H1 (cell line): ENCODE measurements around the gene GOLGA6L10. TPM values are rescaled to one million over a fixed set of nuclear protein-coding genes. Genes with fewer than 3 reads are reported as not detected.
A peak's percentile ranks its signal among the peaks of the same experiment; 100 is the strongest.

Experiments used
- CTCF ChIA-PET: fragments of 300-600 bp; sonication (Branson Sonifier 250); formaldehyde crosslinking; loops from one replicate; lab custom pipeline; 2021; ENCODE audit not compliant: partially characterized antibody; lab: Charles Lee
- POLR2A ChIA-PET: fragments of 300-600 bp; sonication (Branson Sonifier 250); formaldehyde crosslinking; loops from one replicate; lab custom pipeline; 2021; ENCODE audit warnings: inconsistent platforms; ENCODE audit not compliant: partially characterized antibody; lab: Charles Lee
- DNase-seq, 2 experiments: peaks; one replicate each; pipeline versions ENCODE4 v3.0.0 to v3.0.0-alpha.2; 2010 to 2022; ENCODE audit warnings: low spot score in 2 of 2, low read depth in 1 of 2, mixed read lengths in 1 of 2
- FAIRE-seq: peaks from 2 replicates; lab custom pipeline; 2011; peaks lifted over from hg19 to GRCh38; lab: Jason Lieb, UNC
- H2AFZ ChIP-seq: 2 replicates; pipeline ENCODE4 v1.8.1; 2012; ENCODE audit warnings: low read length, inconsistent platforms
- H2AK5ac ChIP-seq: 2 replicates; pipeline ENCODE4 v1.6.1; 2013; ENCODE audit warnings: low read depth, low read length
- H2BK120ac ChIP-seq: replicated peaks from 2 replicates; pipeline ENCODE3; 2013; ENCODE audit warnings: low read depth, low read length, inconsistent platforms
- H2BK12ac ChIP-seq: 2 replicates; pipeline ENCODE4 v1.6.1; 2013; ENCODE audit warnings: low read depth, low read length
- H2BK15ac ChIP-seq: 2 replicates; pipeline ENCODE4 v1.6.1; 2013; ENCODE audit warnings: low read length
- H2BK20ac ChIP-seq: 2 replicates; pipeline ENCODE4 v1.6.1; 2013; ENCODE audit warnings: low read length
- H2BK5ac ChIP-seq: 2 replicates; pipeline ENCODE4 v1.6.1; 2013; ENCODE audit warnings: low read depth, low read length
- H3K14ac ChIP-seq: 2 replicates; pipeline ENCODE4 v1.6.1; 2013; ENCODE audit warnings: inconsistent platforms; ENCODE audit not compliant: insufficient read length
- H3K18ac ChIP-seq: 2 replicates; pipeline ENCODE4 v1.6.1; 2013; ENCODE audit warnings: low read length; ENCODE audit errors: extremely low read depth
- H3K23ac ChIP-seq: 2 replicates; pipeline ENCODE4 v1.6.1; 2013; ENCODE audit warnings: inconsistent platforms; ENCODE audit not compliant: insufficient read length
- H3K23me2 ChIP-seq: 2 replicates; pipeline ENCODE4 v1.6.1; 2013; ENCODE audit warnings: low read depth, low read length
- H3K27ac ChIP-seq: 2 replicates; pipeline ENCODE4 v1.6.1; 2011; ENCODE audit warnings: low read depth, low read length, inconsistent platforms
- H3K27me3 ChIP-seq, 4 experiments: replicated peaks in 1 of 4; 1 replicate in 1 of 4; 2 replicates in 3 of 4; pipeline versions ENCODE4 v1.6.1 to v1.8.1; 2011 to 2013; ENCODE audit warnings: low read length in 3 of 4, mild to moderate bottlenecking in 3 of 4, inconsistent platforms in 2 of 4, mixed read lengths in 2 of 4, moderate library complexity in 1 of 4; ENCODE audit not compliant: control insufficient read depth in 3 of 4, insufficient read depth in 3 of 4; ENCODE audit errors: extremely low read depth in 1 of 4
- H3K36me3 ChIP-seq, 4 experiments: 2 replicates each; pipeline versions ENCODE4 v1.6.1 to v1.8.1; 2011 to 2013; ENCODE audit warnings: mild to moderate bottlenecking in 4 of 4, low read length in 3 of 4, moderate library complexity in 2 of 4, control low read depth in 1 of 4, inconsistent platforms in 1 of 4; ENCODE audit not compliant: insufficient read depth in 4 of 4, control insufficient read depth in 2 of 4
- H3K4ac ChIP-seq: replicated peaks from 2 replicates; pipeline ENCODE3; 2013; ENCODE audit warnings: low read length, low read depth, mixed read lengths, inconsistent platforms; ENCODE audit not compliant: insufficient read length
- H3K4me1 ChIP-seq, 4 experiments: replicated peaks in 1 of 4; 1 replicate in 1 of 4; 2 replicates in 3 of 4; pipeline versions ENCODE4 v1.6.1 to v1.8.1; 2011 to 2013; ENCODE audit warnings: low read length in 3 of 4, inconsistent platforms in 2 of 4, mixed read lengths in 1 of 4; ENCODE audit not compliant: insufficient read depth in 4 of 4, control insufficient read depth in 3 of 4
- H3K4me2 ChIP-seq, 2 experiments: 2 replicates each; pipeline versions ENCODE4 v1.6.1 to v1.8.1; 2011 to 2013; ENCODE audit warnings: low read depth in 2 of 2, low read length in 2 of 2, control low read depth in 1 of 2, inconsistent platforms in 1 of 2, mild to moderate bottlenecking in 1 of 2; ENCODE audit not compliant: insufficient read depth in 1 of 2
- H3K4me3 ChIP-seq, 4 experiments: fragments of 200-600, 300-600 bp in 1 of 4; sonication (generic), shearing (Covaris generic), sonication (Bioruptor Twin) in 1 of 4; 2 replicates each; pipeline versions ENCODE4 v1.5.1 to v1.8.1; 2011 to 2016; ENCODE audit warnings: low read length in 4 of 4, low read depth in 3 of 4, control low read depth in 2 of 4, inconsistent platforms in 2 of 4, mild to moderate bottlenecking in 2 of 4, mixed read lengths in 1 of 4, moderate library complexity in 1 of 4; ENCODE audit not compliant: insufficient read depth in 2 of 4; ENCODE audit errors: extremely low read depth in 1 of 4
- H3K56ac ChIP-seq: replicated peaks from 2 replicates; pipeline ENCODE3; 2013; ENCODE audit warnings: low read depth, mild to moderate bottlenecking, mixed read lengths, low read length, inconsistent platforms; ENCODE audit not compliant: insufficient read length
- H3K79me1 ChIP-seq: 2 replicates; pipeline ENCODE4 v1.6.1; 2013; ENCODE audit warnings: low read depth, low read length, control low read depth
- H3K79me2 ChIP-seq, 2 experiments: 2 replicates each; pipeline versions ENCODE4 v1.6.1 to v1.8.1; 2012 to 2013; ENCODE audit warnings: low read length in 2 of 2, mild to moderate bottlenecking in 2 of 2, inconsistent platforms in 1 of 2; ENCODE audit not compliant: insufficient read depth in 2 of 2, control insufficient read depth in 1 of 2
- H3K9ac ChIP-seq, 4 experiments: replicated peaks in 1 of 4; 1 replicate in 1 of 4; 2 replicates in 3 of 4; pipeline versions ENCODE4 v1.6.1 to v1.8.1; 2011 to 2013; ENCODE audit warnings: low read depth in 3 of 4, low read length in 3 of 4, control low read depth in 2 of 4, mild to moderate bottlenecking in 2 of 4, moderate library complexity in 2 of 4, inconsistent platforms in 1 of 4; ENCODE audit errors: extremely low read depth in 1 of 4
- H3K9me3 ChIP-seq, 2 experiments: 2 replicates each; pipeline versions ENCODE4 v1.6.1 to v1.8.1; 2012 to 2013; ENCODE audit warnings: mild to moderate bottlenecking in 2 of 2, moderate library complexity in 2 of 2, control low read depth in 1 of 2, inconsistent platforms in 1 of 2, low read depth in 1 of 2, low read length in 1 of 2, mixed read lengths in 1 of 2; ENCODE audit not compliant: insufficient read depth in 2 of 2
- H4K20me1 ChIP-seq, 2 experiments: replicated peaks in 1 of 2; 2 replicates each; pipeline versions ENCODE3 to v1.8.1; 2011 to 2013; ENCODE audit warnings: inconsistent platforms in 2 of 2, low read length in 2 of 2, mild to moderate bottlenecking in 1 of 2; ENCODE audit not compliant: insufficient read depth in 2 of 2, control insufficient read depth in 1 of 2
- H4K5ac ChIP-seq: 2 replicates; pipeline ENCODE4 v1.6.1; 2013; ENCODE audit warnings: low read length, low read depth, mixed read lengths, inconsistent platforms; ENCODE audit not compliant: insufficient read length
- H4K8ac ChIP-seq: 2 replicates; pipeline ENCODE4 v1.8.0; 2013; ENCODE audit warnings: mild to moderate bottlenecking, moderate library complexity, low read length, inconsistent platforms; ENCODE audit not compliant: insufficient read depth; ENCODE audit errors: extremely low read depth
- H4K91ac ChIP-seq: replicated peaks from 2 replicates; pipeline ENCODE3; 2013; ENCODE audit warnings: low read length, mixed read lengths, inconsistent platforms; ENCODE audit not compliant: insufficient read length
- ATF3 ChIP-seq: IDR thresholded peaks from 2 replicates; pipeline ENCODE4 v1.6.1; 2011; ENCODE audit warnings: low read depth, mild to moderate bottlenecking, low read length; ENCODE audit not compliant: insufficient read depth
- KDM5A ChIP-seq: fragments of 200-600 bp; IDR thresholded peaks from 2 replicates; pipeline ENCODE4 v1.7.1; 2012; ENCODE audit warnings: mild to moderate bottlenecking, low read length, inconsistent platforms, mixed read lengths
- RNF2 ChIP-seq: fragments of 200-900, 300-1000 bp; sonication (generic); IDR thresholded peaks from 2 replicates; pipeline ENCODE4 v1.7.1; 2016; ENCODE audit warnings: borderline replicate concordance, low read depth, mild to moderate bottlenecking, antibody characterized with exemption, low read length; ENCODE audit not compliant: poor library complexity, severe bottlenecking; ENCODE audit errors: missing control alignments
- SAP30 ChIP-seq: fragments of 300-600 bp; sonication (generic); IDR thresholded peaks from 2 replicates; pipeline ENCODE4 v1.7.1; 2012; ENCODE audit warnings: low read length, moderate library complexity, mild to moderate bottlenecking, inconsistent platforms; ENCODE audit not compliant: insufficient read depth, insufficient replicate concordance
- SUZ12 ChIP-seq: fragments of 200-600 bp; sonication (generic); IDR thresholded peaks from 2 replicates; pipeline ENCODE4 v1.6.1; 2012; ENCODE audit warnings: mild to moderate bottlenecking, inconsistent platforms, low read length, moderate library complexity, mixed read lengths
- ZNF274 ChIP-seq: IDR thresholded peaks from 2 replicates; pipeline ENCODE4 v1.7.0; 2012; ENCODE audit warnings: low read length, borderline replicate concordance; ENCODE audit errors: extremely low read depth
- WGBS, 2 experiments: shearing (Covaris generic) in 1 of 2; methylation state at CpG; one replicate each; pipeline versions ENCODE4 v1.1.6 to v1.1.7; 2013 to 2015; ENCODE audit warnings: low lambda C conversion rate in 2 of 2, mixed read lengths in 2 of 2, inconsistent platforms in 1 of 2, low coverage in 1 of 2, missing lambda C conversion rate in 1 of 2; ENCODE audit not compliant: insufficient replicate concordance in 2 of 2, insufficient coverage in 1 of 2, insufficient read length in 1 of 2; ENCODE audit errors: extremely low coverage in 1 of 2, missing lambda C conversion rate in 1 of 2; 5-methylcytosine and 5-hydroxymethylcytosine counted together
- polyA plus RNA-seq, 7 experiments: library from polyadenylated mRNA; depleted of rRNA in 3 of 7; stranded (reverse) in 5 of 7; unstranded in 2 of 7; fragments of >200 nt in 5 of 7; fragments of 200-250 nt in 2 of 7; gene quantifications; 1 replicate in 5 of 7; 2 replicates in 1 of 7; 4 replicates in 1 of 7; pipeline versions ENCODE4 v1.2.1 to v1.2.3, GENCODE V29; 2011 to 2013; ENCODE audit warnings: missing spikeins in 2 of 7, mixed read lengths in 2 of 7
- total RNA-seq: library from RNA; stranded (reverse); fragmentation: NEBNext Ultra II Directional; extraction: Animal tissue kit (Norgen Biotek cat#: 25700); gene quantifications from 2 replicates; pipeline ENCODE4 v1.2.1, GENCODE V29; 2021

Gene GOLGA6L10
- total and polyA plus RNA-seq, 2 of the 8 experiments (the other 6 are each of a cell fraction or from before 2014, with no cell fraction given), result 0.91 to 4.0 TPM

GRCh38 chr15:82304778-82305090, 44.5 kb downstream of the GOLGA6L10 start:
- H3K9ac ChIP-seq, result no peak overlapping the region

More at GRCh38 chr15:82304778-82305090, 44.5 kb downstream of the GOLGA6L10 start:
- Histone ChIP-seq H3K27ac (no peak overlapping the region), H2BK5ac (no peak overlapping the region), H4K5ac (no peak overlapping the region), H2BK20ac (no peak overlapping the region), H3K18ac (no peak overlapping the region), H3K4me1 (peaks cover 0 to 3% (median 0%) of the 10 kb centered on the region in 4 experiments; a peak in 2 of 7 replicates), H3K4ac (no peak overlapping the region), H3K56ac (no peak overlapping the region), H2BK15ac (no peak overlapping the region), H3K23me2 (no peaks in the 10 kb centered on the region), H2BK120ac (no peak overlapping the region), H3K36me3 (no peaks in the 10 kb centered on the region), H4K20me1 (no peaks in the 10 kb centered on the region), H3K79me1 (no peaks in the 10 kb centered on the region; the same call in 1 of the 2 replicates), H3K14ac (no peak overlapping the region), H3K4me2 (no peak overlapping the region), H3K23ac (no peak overlapping the region), H2AK5ac (no peak overlapping the region), H3K4me3 (no peak overlapping the region), H4K8ac (no peak overlapping the region), H3K27me3 (no peaks in the 10 kb centered on the region), H3K79me2 (no peaks in the 10 kb centered on the region), H2AFZ (no peak overlapping the region), H4K91ac (no peak overlapping the region), H3K9me3 (no peaks in the 10 kb centered on the region), H2BK12ac (no peak overlapping the region)
- TF ChIP-seq SUZ12 (no peak), SAP30 (no peak), RNF2 (no peak), ZNF274 (no peak), KDM5A (no peak), ATF3 (no peak)
- 89% methylated on average over 4 of the region's 4 CpGs; no CpG with 5 or more reads in 1 of the 2 experiments for WGBS, 2 experiments
- CTCF ChIA-PET, result interaction anchor here (1.9 kb wide), 1 partner anchor 23 kb away, joined by 8 read pairs; no protein-coding TSS in a partner anchor
- no peak for FAIRE-seq
- DNase-seq, result peak in 1 of 2 experiments; percentile 43
- POLR2A ChIA-PET, result no interaction called here
